ENCODE results near the gene PKD2L1.

Gene PKD2L1

DNA sequence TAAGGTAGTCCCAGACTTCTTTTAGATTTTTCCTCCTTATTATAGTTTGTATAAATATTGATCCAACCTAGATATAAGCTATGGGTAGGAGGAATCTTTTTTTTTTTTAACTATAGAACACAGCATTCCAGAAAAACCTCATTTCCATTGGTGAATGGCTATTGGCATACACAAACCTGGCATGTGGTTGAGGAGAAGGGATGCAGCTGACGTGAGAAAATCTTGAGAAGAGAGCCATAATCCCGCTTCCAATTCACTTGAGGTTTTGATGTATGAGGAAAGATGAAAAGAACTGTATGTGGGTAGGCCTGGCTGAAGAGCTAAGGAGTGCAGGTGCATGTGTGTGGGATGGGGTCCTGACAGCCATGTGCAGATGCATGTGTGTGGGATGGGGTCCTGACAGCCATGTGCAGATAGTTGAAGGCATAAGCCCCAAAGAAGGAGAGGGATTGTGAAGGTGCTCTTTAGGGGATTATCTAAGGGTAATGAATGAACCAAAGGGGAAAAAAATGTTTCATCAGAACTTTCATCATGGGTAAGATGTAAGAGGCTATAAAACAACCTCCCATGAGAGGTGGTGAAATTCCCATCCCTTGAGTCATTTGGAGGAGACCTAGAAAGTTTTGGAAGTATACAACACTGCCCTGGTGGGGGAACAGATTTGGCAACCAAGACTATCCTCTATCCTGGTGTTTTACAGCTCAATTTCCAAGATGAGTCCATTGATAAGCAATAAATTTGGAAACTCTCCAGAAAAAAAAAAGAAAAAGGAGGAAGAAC lies 3.8 kb upstream of the PKD2L1 start:
- TF ChIP-seq, protein P1, sequence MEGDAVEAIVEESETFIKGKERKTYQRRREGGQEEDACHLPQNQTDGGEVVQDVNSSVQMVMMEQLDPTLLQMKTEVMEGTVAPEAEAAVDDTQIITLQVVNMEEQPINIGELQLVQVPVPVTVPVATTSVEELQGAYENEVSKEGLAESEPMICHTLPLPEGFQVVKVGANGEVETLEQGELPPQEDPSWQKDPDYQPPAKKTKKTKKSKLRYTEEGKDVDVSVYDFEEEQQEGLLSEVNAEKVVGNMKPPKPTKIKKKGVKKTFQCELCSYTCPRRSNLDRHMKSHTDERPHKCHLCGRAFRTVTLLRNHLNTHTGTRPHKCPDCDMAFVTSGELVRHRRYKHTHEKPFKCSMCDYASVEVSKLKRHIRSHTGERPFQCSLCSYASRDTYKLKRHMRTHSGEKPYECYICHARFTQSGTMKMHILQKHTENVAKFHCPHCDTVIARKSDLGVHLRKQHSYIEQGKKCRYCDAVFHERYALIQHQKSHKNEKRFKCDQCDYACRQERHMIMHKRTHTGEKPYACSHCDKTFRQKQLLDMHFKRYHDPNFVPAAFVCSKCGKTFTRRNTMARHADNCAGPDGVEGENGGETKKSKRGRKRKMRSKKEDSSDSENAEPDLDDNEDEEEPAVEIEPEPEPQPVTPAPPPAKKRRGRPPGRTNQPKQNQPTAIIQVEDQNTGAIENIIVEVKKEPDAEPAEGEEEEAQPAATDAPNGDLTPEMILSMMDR (IDR thresholded peaks at IDR 0.05) = no peak
- H3K27me3 ChIP-seq = no peaks in the 10 kb centered on the region

DNA sequence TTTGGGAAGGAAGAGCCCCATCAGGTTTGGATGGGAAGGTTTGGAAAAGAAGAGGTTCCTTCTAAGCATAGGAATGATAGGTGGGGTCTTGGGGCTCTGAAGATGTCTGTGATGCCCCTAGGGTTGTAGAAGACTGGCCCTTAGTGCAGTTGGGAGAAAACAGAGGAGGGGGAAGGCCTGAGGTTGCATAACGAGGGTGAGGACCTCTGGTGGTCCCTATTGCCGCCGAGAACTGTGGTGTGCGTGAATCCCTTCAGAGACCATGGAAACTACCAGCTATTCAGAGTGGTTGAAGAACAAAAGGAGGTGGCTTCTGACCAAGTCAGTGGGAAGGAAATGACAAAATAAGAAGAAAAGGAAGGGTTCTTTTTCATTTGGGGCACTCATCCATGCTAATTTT lies 3.1 kb upstream of the PKD2L1 start:
- Histone ChIP-seq H3K36me3 (no peaks in the 10 kb centered on the region), H3K27ac (no peak overlapping the region), H3K27me3 (no peaks in the 10 kb centered on the region), H3K4me1 (ENCODE audit: control insufficient read depth in 1 of 2, insufficient read depth in 1 of 2, low read depth in 1 of 2, low read length in 1 of 2) (peaks cover 26 to 28% of the 10 kb centered on the region in 2 experiments), H3K9me3 (no peaks in the 10 kb centered on the region), H3K4me3 (ENCODE audit: low read depth in 1 of 2, low read length in 1 of 2) (no peak overlapping the region)
- TF ChIP-seq, protein P1 (IDR thresholded peaks at IDR 0.05) = no peak

More for the DNA sequence above, 3.8 kb upstream of the PKD2L1 start:
- H3K9me3 ChIP-seq = no peaks in the 10 kb centered on the region
- H3K4me3 ChIP-seq (ENCODE audit: low read depth in 1 of 2, low read length in 1 of 2) = no peak overlapping the region
- H3K4me1 ChIP-seq (ENCODE audit: control insufficient read depth in 1 of 2, insufficient read depth in 1 of 2, low read depth in 1 of 2, low read length in 1 of 2) = peaks cover 32 to 33% of the 10 kb centered on the region in 2 experiments
- H3K36me3 ChIP-seq = no peaks in the 10 kb centered on the region
- no peak overlapping the region for H3K27ac ChIP-seq

DNA sequence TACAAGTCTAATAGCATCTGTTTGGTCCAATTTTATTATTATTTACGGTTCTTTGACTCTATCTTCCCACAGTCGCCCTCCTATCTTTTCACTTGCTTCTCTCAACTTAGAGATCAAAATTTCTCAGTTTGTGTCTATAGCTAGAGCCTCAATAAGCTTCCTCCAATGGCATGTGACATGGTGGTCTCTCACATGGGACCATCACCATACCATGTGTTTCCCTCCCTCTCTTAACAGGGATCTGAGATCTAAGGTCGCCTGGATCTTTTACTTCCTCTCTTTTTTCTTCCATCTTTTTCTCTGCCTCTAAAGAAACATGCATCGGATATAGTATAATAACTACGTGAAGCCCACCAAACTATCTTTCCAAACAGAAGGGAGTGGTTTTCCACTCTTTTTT lies 1.8 kb downstream of the PKD2L1 start:
- TF ChIP-seq, protein P1 (IDR thresholded peaks at IDR 0.05) = no peak
- Histone ChIP-seq H3K36me3 (no peaks in the 10 kb centered on the region), H3K27me3 (no peaks in the 10 kb centered on the region), H3K4me1 (ENCODE audit: control insufficient read depth in 1 of 2, insufficient read depth in 1 of 2, low read depth in 1 of 2, low read length in 1 of 2) (peaks cover 32 to 33% of the 10 kb centered on the region in 2 experiments), H3K27ac (peak overlapping the region; percentile 93), H3K9me3 (no peaks in the 10 kb centered on the region), H3K4me3 (ENCODE audit: low read depth in 1 of 2, low read length in 1 of 2) (no peak overlapping the region)

DNA sequence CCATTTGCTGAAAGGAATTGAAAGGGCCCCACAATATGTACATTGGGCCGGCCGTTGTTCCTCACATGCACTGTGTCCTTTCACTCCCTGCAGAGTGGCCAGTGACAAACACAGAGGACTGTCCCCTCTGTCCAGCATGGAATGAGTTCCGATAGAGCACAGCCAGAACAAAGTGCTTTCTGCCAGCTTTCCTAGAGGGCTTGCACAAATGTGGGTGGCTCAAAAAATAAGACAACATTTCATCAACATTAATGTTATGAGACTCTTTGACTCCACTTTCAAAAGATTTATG lies 2.4 kb downstream of the PKD2L1 start:
- H3K27ac ChIP-seq = peak overlapping the region; percentile 93
- H3K4me3 ChIP-seq (ENCODE audit: low read depth in 1 of 2, low read length in 1 of 2) = no peak overlapping the region
- TF ChIP-seq, protein P1 (IDR thresholded peaks at IDR 0.05) = no peak
- no peaks in the 10 kb centered on the region for H3K9me3 ChIP-seq
- H3K4me1 ChIP-seq (ENCODE audit: control insufficient read depth in 1 of 2, insufficient read depth in 1 of 2, low read depth in 1 of 2, low read length in 1 of 2) = peaks cover 28 to 29% of the 10 kb centered on the region in 2 experiments
- no peaks in the 10 kb centered on the region for H3K27me3 ChIP-seq
- H3K36me3 ChIP-seq = no peaks in the 10 kb centered on the region

DNA sequence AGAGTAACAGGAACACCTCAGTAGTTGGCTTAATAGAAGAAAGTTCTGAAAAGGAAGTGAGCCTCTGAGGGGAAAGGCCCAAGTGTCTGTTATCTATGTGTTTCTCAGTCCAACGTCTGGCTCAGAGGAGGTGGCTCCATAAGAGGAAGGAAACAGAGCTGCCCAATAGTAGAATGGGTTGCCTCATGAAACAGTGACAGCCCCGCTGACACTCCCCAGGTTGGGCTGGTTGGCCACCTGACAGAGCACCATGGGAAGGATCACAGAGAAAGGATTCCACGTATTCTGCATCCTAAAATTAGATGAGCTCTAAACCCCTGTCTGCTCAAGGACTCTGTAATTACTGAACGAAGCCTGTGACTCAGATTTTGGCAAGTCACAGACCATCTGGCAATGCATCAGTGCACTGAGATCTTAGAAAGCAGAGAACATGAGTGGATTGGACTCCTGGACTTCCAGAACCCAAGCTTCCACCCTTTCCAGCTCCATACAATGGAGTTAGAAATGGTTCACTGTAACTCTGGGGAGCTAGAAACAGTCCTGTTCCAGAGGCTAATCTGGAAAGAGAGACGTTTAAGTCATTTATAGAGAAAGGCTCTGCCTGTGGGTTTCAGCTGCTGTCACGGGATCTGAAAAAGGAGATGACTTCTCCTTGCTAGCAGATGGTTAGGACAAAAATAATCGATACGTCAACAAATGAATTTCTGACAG lies 2.9 kb downstream of the PKD2L1 start:
- no peaks in the 10 kb centered on the region for H3K9me3 ChIP-seq
- no peaks in the 10 kb centered on the region for H3K27me3 ChIP-seq
- H3K36me3 ChIP-seq = no peaks in the 10 kb centered on the region
- H3K4me1 ChIP-seq (ENCODE audit: control insufficient read depth in 1 of 2, insufficient read depth in 1 of 2, low read depth in 1 of 2, low read length in 1 of 2) = peaks cover 28 to 29% of the 10 kb centered on the region in 2 experiments
- peak overlapping the region; percentile 13 for H3K4me3 ChIP-seq (ENCODE audit: low read depth in 1 of 2, low read length in 1 of 2)
- TF ChIP-seq, protein P1 (IDR thresholded peaks at IDR 0.05) = peak; percentile 18
- H3K27ac ChIP-seq = peak overlapping the region; percentile 93

Measured in neutrophil (primary cell).